Frontal cortex (tissue), 4 donors: Measurements from ENCODE around the gene ADAMTS18. TPM values are rescaled to one million over a fixed set of nuclear protein-coding genes. Genes with fewer than 3 reads are reported as not detected.

Source experiments
- DNase-seq, 2 donors: peaks; one replicate each; pipeline ENCODE4 v3.0.0; 2012; ENCODE audit warnings: low spot score in 2 of 2
- FAIRE-seq: peaks from 2 replicates; lab custom pipeline; 2012; peaks lifted over from hg19 to GRCh38; lab: Jason Lieb, UNC
- total RNA-seq: library from RNA; depleted of rRNA; stranded (reverse); fragments of >200 nt; gene quantifications from one replicate; pipeline ENCODE4 v1.2.3, GENCODE V29; 2014
- donor health status: control.
- donor health status: control.
- donor health status: control.

ADAMTS18 gene
- total RNA-seq, 1 donor from 2014 or later, result 0.82 TPM

- FAIRE-seq (no peak), DNase-seq (no peak)
These were observed 99.1 kb downstream of the ADAMTS18 start for GRCh38 chr16:77335652-77336234.

- DNase-seq (no peak), FAIRE-seq (no peak)
These were observed 102.0 kb downstream of the ADAMTS18 start for GRCh38 chr16:77332792-77333191.

- DNase-seq (no peak), FAIRE-seq (no peak)
These were observed 102.8 kb downstream of the ADAMTS18 start for GRCh38 chr16:77331802-77332586.

- FAIRE-seq (no peak), DNase-seq (no peak)
These were observed 103.8 kb downstream of the ADAMTS18 start for GRCh38 chr16:77331043-77331442.

- no peak for DNase-seq
- FAIRE-seq, result no peak
These were observed 104.3 kb downstream of the ADAMTS18 start for GRCh38 chr16:77330332-77331042.

- FAIRE-seq (no peak), DNase-seq (no peak)
These were observed 106.1 kb downstream of the ADAMTS18 start for GRCh38 chr16:77328768-77329167.

GRCh38 chr16:77328274-77328673 is 106.6 kb downstream of the ADAMTS18 start:
- FAIRE-seq (no peak), DNase-seq (no peak)

GRCh38 chr16:77327717-77328116 is 107.1 kb downstream of the ADAMTS18 start:
- no peak for FAIRE-seq
- DNase-seq, result no peak

GRCh38 chr16:77324729-77325128 is 110.1 kb downstream of the ADAMTS18 start:
- DNase-seq, result no peak
- FAIRE-seq, result no peak

- FAIRE-seq, result no peak
- no peak for DNase-seq
These were observed 111.1 kb downstream of the ADAMTS18 start for GRCh38 chr16:77323695-77324094.

- FAIRE-seq (no peak), DNase-seq (no peak)
These were observed 112.1 kb downstream of the ADAMTS18 start for GRCh38 chr16:77322757-77323156.

- FAIRE-seq, result no peak
These were observed 117.8 kb downstream of the ADAMTS18 start for GRCh38 chr16:77317059-77317458.

GRCh38 chr16:77310877-77311276 is 124.0 kb downstream of the ADAMTS18 start:
- FAIRE-seq (no peak), DNase-seq (no peak)

More at GRCh38 chr16:77317059-77317458, 117.8 kb downstream of the ADAMTS18 start:
- DNase-seq, result no peak

GRCh38 chr16:77308163-77308561 is 126.7 kb downstream of the ADAMTS18 start:
- no peak for DNase-seq
- no peak for FAIRE-seq

- DNase-seq (no peak), FAIRE-seq (no peak)
These were observed 127.2 kb downstream of the ADAMTS18 start for GRCh38 chr16:77307426-77308162.

GRCh38 chr16:77306075-77306474 is 128.8 kb downstream of the ADAMTS18 start:
- FAIRE-seq (no peak), DNase-seq (no peak)

- DNase-seq (no peak), FAIRE-seq (no peak)
These were observed 130.0 kb downstream of the ADAMTS18 start for GRCh38 chr16:77304877-77305276.

- DNase-seq (no peak), FAIRE-seq (no peak)
These were observed 130.7 kb downstream of the ADAMTS18 start for GRCh38 chr16:77304134-77304533.

GRCh38 chr16:77302674-77303073 is 132.2 kb downstream of the ADAMTS18 start:
- FAIRE-seq (no peak), DNase-seq (no peak)

- DNase-seq, result no peak
- no peak for FAIRE-seq
These were observed 132.6 kb downstream of the ADAMTS18 start for GRCh38 chr16:77302249-77302648.
